HEK293 (cell line): ENCODE measurements around the gene DSE.

ENCODE experiments used
- GLIS2 ChIP-seq: fragments of 450-650 bp; formaldehyde crosslinking; IDR thresholded peaks from 2 replicates; pipeline ENCODE4 v1.5.1; 2016; ENCODE audit warnings: missing biosample characterization, missing genetic modification characterization
- SALL2 ChIP-seq: fragments of 450-650 bp; formaldehyde crosslinking; IDR thresholded peaks from 2 replicates; pipeline ENCODE4 v1.5.0; 2017; ENCODE audit warnings: missing biosample characterization, mild to moderate bottlenecking, missing genetic modification characterization, borderline replicate concordance
- ZBTB1 ChIP-seq: fragments of 450-650 bp; formaldehyde crosslinking; IDR thresholded peaks from 2 replicates; pipeline ENCODE4 v1.5.1; 2016; ENCODE audit warnings: missing biosample characterization, missing genetic modification characterization
- ZNF274 ChIP-seq, 2 experiments: fragments of 200-500 bp in 1 of 2; fragments of 450-650 bp in 1 of 2; sonication (Bioruptor generic) in 1 of 2; formaldehyde crosslinking in 1 of 2; IDR thresholded peaks; 2 replicates each; pipeline versions ENCODE4 v1.5.1 to v1.6.1; 2014 to 2016; ENCODE audit warnings: borderline replicate concordance in 1 of 2, inconsistent platforms in 1 of 2, low read length in 1 of 2, missing biosample characterization in 1 of 2, missing genetic modification characterization in 1 of 2
- ZNF302 ChIP-seq: fragments of 450-650 bp; formaldehyde crosslinking; IDR thresholded peaks from 2 replicates; pipeline ENCODE4 v1.5.1; 2016; ENCODE audit warnings: missing biosample characterization, missing genetic modification characterization, low read depth
- TF ChIP-seq, protein P1 (sequence below): fragments of 450-650 bp; formaldehyde crosslinking; IDR thresholded peaks from 2 replicates; pipeline ENCODE4 v1.5.1; 2016; ENCODE audit warnings: missing biosample characterization, missing genetic modification characterization
- TF ChIP-seq, protein P2 (sequence below): fragments of 450-650 bp; formaldehyde crosslinking; conservative IDR thresholded peaks from 2 replicates; pipeline ENCODE4 v1.5.1; 2016; ENCODE audit warnings: low read depth, missing biosample characterization, missing genetic modification characterization
- TF ChIP-seq, protein P3 (sequence below): fragments of 450-650 bp; formaldehyde crosslinking; IDR thresholded peaks from 2 replicates; pipeline ENCODE4 v1.5.1; 2017; ENCODE audit warnings: missing biosample characterization, missing genetic modification characterization
- TF ChIP-seq, protein P4 (sequence below): fragments of 450-650 bp; formaldehyde crosslinking; IDR thresholded peaks from 2 replicates; pipeline ENCODE4 v1.5.1; 2017; ENCODE audit warnings: missing biosample characterization, mild to moderate bottlenecking, missing genetic modification characterization, moderate library complexity
- TF ChIP-seq, protein P5 (sequence below): IDR thresholded peaks from 2 replicates; pipeline ENCODE4 v1.6.1; 2011; ENCODE audit warnings: mild to moderate bottlenecking, low read depth, low read length, borderline replicate concordance

DNA sequence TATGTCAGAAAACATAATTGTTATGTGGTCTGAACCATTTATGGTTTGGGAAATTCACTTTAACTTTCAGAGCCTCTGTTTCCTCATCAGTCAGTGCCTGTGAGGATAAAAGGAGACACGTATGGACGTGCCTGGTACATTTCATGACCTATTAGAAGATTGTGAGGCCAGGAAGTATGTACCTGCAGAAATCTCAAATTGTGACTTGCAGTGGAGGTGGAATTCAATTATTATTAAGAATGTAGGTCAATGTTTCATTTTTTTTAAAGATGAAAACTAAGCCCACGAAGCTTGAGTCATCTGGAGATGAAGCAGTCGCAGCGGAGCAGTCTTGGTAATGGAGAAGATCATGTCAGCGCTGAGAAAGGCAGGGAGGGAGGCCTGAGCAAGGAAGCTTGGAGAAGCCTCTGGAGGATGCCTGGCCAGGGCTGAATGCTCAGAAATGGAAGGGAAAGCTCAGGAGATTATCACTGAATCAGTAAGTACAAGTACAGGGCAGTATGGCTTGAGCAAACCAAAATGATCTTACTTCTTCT, 3.9 kb upstream of the DSE start:
- TF ChIP-seq ZBTB1 (tag by site-specific recombination) (no peak), GLIS2 (tag by site-specific recombination) (no peak), ZNF274 (IDR thresholded peaks at IDR 0.05; ENCODE audit: low read length) (no peak), ZNF274 (tag by site-specific recombination; IDR thresholded peaks at IDR 0.05; ENCODE audit: borderline replicate concordance) (no peak), SALL2 (no peak), ZNF302 (tag by site-specific recombination) (no peak)
- TF ChIP-seq, protein P1, sequence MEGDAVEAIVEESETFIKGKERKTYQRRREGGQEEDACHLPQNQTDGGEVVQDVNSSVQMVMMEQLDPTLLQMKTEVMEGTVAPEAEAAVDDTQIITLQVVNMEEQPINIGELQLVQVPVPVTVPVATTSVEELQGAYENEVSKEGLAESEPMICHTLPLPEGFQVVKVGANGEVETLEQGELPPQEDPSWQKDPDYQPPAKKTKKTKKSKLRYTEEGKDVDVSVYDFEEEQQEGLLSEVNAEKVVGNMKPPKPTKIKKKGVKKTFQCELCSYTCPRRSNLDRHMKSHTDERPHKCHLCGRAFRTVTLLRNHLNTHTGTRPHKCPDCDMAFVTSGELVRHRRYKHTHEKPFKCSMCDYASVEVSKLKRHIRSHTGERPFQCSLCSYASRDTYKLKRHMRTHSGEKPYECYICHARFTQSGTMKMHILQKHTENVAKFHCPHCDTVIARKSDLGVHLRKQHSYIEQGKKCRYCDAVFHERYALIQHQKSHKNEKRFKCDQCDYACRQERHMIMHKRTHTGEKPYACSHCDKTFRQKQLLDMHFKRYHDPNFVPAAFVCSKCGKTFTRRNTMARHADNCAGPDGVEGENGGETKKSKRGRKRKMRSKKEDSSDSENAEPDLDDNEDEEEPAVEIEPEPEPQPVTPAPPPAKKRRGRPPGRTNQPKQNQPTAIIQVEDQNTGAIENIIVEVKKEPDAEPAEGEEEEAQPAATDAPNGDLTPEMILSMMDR (tag by site-specific recombination) = no peak
- TF ChIP-seq, protein P2, sequence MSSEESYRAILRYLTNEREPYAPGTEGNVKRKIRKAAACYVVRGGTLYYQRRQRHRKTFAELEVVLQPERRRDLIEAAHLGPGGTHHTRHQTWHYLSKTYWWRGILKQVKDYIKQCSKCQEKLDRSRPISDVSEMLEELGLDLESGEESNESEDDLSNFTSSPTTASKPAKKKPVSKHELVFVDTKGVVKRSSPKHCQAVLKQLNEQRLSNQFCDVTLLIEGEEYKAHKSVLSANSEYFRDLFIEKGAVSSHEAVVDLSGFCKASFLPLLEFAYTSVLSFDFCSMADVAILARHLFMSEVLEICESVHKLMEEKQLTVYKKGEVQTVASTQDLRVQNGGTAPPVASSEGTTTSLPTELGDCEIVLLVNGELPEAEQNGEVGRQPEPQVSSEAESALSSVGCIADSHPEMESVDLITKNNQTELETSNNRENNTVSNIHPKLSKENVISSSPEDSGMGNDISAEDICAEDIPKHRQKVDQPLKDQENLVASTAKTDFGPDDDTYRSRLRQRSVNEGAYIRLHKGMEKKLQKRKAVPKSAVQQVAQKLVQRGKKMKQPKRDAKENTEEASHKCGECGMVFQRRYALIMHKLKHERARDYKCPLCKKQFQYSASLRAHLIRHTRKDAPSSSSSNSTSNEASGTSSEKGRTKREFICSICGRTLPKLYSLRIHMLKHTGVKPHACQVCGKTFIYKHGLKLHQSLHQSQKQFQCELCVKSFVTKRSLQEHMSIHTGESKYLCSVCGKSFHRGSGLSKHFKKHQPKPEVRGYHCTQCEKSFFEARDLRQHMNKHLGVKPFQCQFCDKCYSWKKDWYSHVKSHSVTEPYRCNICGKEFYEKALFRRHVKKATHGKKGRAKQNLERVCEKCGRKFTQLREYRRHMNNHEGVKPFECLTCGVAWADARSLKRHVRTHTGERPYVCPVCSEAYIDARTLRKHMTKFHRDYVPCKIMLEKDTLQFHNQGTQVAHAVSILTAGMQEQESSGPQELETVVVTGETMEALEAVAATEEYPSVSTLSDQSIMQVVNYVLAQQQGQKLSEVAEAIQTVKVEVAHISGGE = no peak
- TF ChIP-seq, protein P3, sequence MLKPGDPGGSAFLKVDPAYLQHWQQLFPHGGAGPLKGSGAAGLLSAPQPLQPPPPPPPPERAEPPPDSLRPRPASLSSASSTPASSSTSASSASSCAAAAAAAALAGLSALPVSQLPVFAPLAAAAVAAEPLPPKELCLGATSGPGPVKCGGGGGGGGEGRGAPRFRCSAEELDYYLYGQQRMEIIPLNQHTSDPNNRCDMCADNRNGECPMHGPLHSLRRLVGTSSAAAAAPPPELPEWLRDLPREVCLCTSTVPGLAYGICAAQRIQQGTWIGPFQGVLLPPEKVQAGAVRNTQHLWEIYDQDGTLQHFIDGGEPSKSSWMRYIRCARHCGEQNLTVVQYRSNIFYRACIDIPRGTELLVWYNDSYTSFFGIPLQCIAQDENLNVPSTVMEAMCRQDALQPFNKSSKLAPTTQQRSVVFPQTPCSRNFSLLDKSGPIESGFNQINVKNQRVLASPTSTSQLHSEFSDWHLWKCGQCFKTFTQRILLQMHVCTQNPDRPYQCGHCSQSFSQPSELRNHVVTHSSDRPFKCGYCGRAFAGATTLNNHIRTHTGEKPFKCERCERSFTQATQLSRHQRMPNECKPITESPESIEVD = no peak
- TF ChIP-seq, protein P4, sequence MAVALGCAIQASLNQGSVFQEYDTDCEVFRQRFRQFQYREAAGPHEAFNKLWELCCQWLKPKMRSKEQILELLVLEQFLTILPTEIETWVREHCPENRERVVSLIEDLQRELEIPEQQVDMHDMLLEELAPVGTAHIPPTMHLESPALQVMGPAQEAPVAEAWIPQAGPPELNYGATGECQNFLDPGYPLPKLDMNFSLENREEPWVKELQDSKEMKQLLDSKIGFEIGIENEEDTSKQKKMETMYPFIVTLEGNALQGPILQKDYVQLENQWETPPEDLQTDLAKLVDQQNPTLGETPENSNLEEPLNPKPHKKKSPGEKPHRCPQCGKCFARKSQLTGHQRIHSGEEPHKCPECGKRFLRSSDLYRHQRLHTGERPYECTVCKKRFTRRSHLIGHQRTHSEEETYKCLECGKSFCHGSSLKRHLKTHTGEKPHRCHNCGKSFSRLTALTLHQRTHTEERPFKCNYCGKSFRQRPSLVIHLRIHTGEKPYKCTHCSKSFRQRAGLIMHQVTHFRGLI = no peak
- TF ChIP-seq, protein P5, sequence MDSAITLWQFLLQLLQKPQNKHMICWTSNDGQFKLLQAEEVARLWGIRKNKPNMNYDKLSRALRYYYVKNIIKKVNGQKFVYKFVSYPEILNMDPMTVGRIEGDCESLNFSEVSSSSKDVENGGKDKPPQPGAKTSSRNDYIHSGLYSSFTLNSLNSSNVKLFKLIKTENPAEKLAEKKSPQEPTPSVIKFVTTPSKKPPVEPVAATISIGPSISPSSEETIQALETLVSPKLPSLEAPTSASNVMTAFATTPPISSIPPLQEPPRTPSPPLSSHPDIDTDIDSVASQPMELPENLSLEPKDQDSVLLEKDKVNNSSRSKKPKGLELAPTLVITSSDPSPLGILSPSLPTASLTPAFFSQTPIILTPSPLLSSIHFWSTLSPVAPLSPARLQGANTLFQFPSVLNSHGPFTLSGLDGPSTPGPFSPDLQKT = no peak
